GM23248 (cell line): ENCODE data around the gene DNAJC30. TPM values are rescaled to one million over a fixed set of nuclear protein-coding genes. Genes with fewer than 3 reads are reported as not detected.
A peak's percentile ranks its signal among the peaks of the same experiment; 100 is the strongest.

Experiments
- DNase-seq: peaks from one replicate; pipeline ENCODE4 v3.0.0-alpha.2; 2015
- H2AFZ ChIP-seq: fragments of 200-600 bp; sonication (generic); 2 replicates; pipeline ENCODE4 v1.6.1; 2016; ENCODE audit warnings: antibody characterized with exemption
- H3F3A ChIP-seq: fragments of 200-600 bp; sonication (generic); 2 replicates; pipeline ENCODE4 v1.6.1; 2016; ENCODE audit warnings: mild to moderate bottlenecking, antibody characterized with exemption, mixed run types; ENCODE audit not compliant: insufficient read depth
- H3K27ac ChIP-seq: fragments of 200-600 bp; sonication (generic); 2 replicates; pipeline ENCODE4 v1.5.1; 2016; ENCODE audit warnings: mild to moderate bottlenecking
- H3K27me3 ChIP-seq: fragments of 200-600 bp; sonication (generic); replicated peaks from 2 replicates; pipeline ENCODE4 v1.6.1; 2016; ENCODE audit warnings: mild to moderate bottlenecking; ENCODE audit not compliant: insufficient read depth
- H3K36me3 ChIP-seq: fragments of 200-600 bp; sonication (generic); 2 replicates; pipeline ENCODE4 v1.6.1; 2016; ENCODE audit warnings: low read depth, mild to moderate bottlenecking
- H3K4me1 ChIP-seq: fragments of 200-600 bp; sonication (generic); 2 replicates; pipeline ENCODE4 v1.6.1; 2016; ENCODE audit warnings: mild to moderate bottlenecking; ENCODE audit not compliant: insufficient read depth
- H3K4me2 ChIP-seq: fragments of 200-600 bp; sonication (generic); one replicate; pipeline ENCODE4 v1.6.1; 2016; ENCODE audit warnings: mild to moderate bottlenecking; ENCODE audit not compliant: unreplicated experiment
- H3K4me3 ChIP-seq: fragments of 200-600 bp; sonication (generic); 2 replicates; pipeline ENCODE4 v1.5.1; 2016; ENCODE audit warnings: mild to moderate bottlenecking
- H3K79me2 ChIP-seq: fragments of 200-600 bp; sonication (generic); 2 replicates; pipeline ENCODE4 v1.6.1; 2016; ENCODE audit warnings: mild to moderate bottlenecking; ENCODE audit not compliant: insufficient read depth
- H3K9ac ChIP-seq: fragments of 200-600 bp; sonication (generic); 2 replicates; pipeline ENCODE4 v1.6.1; 2016; ENCODE audit warnings: mild to moderate bottlenecking
- H3K9me2 ChIP-seq: fragments of 200-600 bp; sonication (generic); 2 replicates; pipeline ENCODE4 v1.6.1; 2016; ENCODE audit warnings: mixed run types, mild to moderate bottlenecking, moderate library complexity; ENCODE audit not compliant: insufficient read depth
- H3K9me3 ChIP-seq: fragments of 200-600 bp; sonication (generic); one replicate; pipeline ENCODE4 v1.6.1; 2017; ENCODE audit warnings: low read depth
- H4K20me1 ChIP-seq: fragments of 200-600 bp; sonication (generic); 2 replicates; pipeline ENCODE4 v1.6.0; 2016; ENCODE audit not compliant: insufficient read depth
- EZH2 ChIP-seq: fragments of 200-600 bp; sonication (generic); IDR thresholded peaks from 2 replicates; pipeline ENCODE4 v1.6.1; 2018; ENCODE audit warnings: antibody characterized with exemption, mild to moderate bottlenecking; ENCODE audit not compliant: insufficient read depth, poor library complexity, severe bottlenecking
- EZH2phosphoT487 ChIP-seq: fragments of 200-600 bp; sonication (generic); IDR thresholded peaks from 2 replicates; pipeline ENCODE4 v1.6.1; 2018; ENCODE audit warnings: antibody characterized with exemption, moderate library complexity, mild to moderate bottlenecking, low read depth; ENCODE audit not compliant: insufficient read depth
- WGBS, 2 experiments: methylation state at CpG; one replicate each; pipeline ENCODE4 v1.1.6; 2015 to 2017; ENCODE audit warnings: low lambda C conversion rate in 2 of 2, low coverage in 1 of 2; ENCODE audit errors: missing lambda C conversion rate in 2 of 2; 5-methylcytosine and 5-hydroxymethylcytosine counted together
- in situ Hi-C: fragments of 300-500 bp; cut with MboI; formaldehyde crosslinking; loops from 2 replicates; pipeline ENCODE4 v1.15.0; 2020
- polyA plus RNA-seq: library from polyadenylated mRNA; unstranded; fragments of >200 nt; fragmentation: Nextera tagmentation; extraction: Ambion mirVana; gene quantifications from 2 replicates; pipeline ENCODE4 v1.2.1, GENCODE V29; 2016
- total RNA-seq: library from RNA; depleted of rRNA; stranded (reverse); fragments of >200 nt; shearing (Covaris generic); gene quantifications from 2 replicates; pipeline ENCODE4 v1.2.3, GENCODE V29; 2014

The DNAJC30 gene
- total and polyA plus RNA-seq, 2 experiments from 2014 or later: 5.2 to 12.7 TPM

DNA sequence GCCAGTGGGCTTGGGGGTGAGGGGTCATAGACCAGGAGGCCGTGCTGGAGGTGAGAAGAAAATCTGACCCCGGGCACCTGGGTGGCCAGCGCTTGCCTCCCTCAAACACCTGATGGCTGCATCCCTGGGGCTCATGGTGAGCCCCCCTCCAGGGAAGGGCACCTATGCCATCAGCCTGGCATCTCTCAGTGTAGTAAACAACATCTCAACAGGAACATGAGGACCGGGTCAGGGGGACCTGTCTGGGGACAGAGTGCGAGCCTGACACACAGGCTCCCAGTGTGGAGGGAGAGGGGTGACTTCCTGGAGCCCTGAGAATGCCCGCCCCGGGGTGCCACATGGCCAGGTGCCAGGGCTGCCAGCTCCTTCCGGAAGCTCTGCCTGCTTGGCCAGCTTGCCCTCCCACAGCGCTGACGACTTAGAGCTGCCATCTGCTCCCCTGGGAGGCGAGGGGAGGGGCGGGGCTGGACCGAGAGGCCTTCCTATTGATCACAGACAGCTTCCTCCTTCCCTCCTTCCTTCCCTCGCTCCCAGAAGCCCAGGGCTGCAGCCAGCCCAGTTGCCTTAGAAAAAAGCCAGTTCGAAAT, 23.9 kb upstream of the DNAJC30 start:
- Histone ChIP-seq H3K9ac (no peak overlapping the region), H3K27ac (no peak overlapping the region), H4K20me1 (peaks cover 5% of the 10 kb centered on the region), H3K4me3 (no peak overlapping the region), H3K9me2 (no peaks in the 10 kb centered on the region), H3K4me1 (no peaks in the 10 kb centered on the region), H3K36me3 (peaks cover 5% of the 10 kb centered on the region; the same call in 1 of the 2 replicates), H2AFZ (no peak overlapping the region), H3F3A (no peaks in the 10 kb centered on the region), H3K79me2 (peaks cover 56% of the 10 kb centered on the region), H3K27me3 (no peaks in the 10 kb centered on the region), H3K9me3 (no peaks in the 10 kb centered on the region), H3K4me2 (no peak overlapping the region)
- 80 to 84% methylated on average over 15 of the region's 15 CpGs for WGBS, 2 experiments
- no peak for TF ChIP-seq EZH2
- TF ChIP-seq EZH2phosphoT487: no peak
- in situ Hi-C loops: no loop called here
- DNase-seq: no peak

GRCh38 chr7:73706126-73707044, 23.1 kb upstream of the DNAJC30 start:
- H3K79me2 ChIP-seq: peaks cover 49% of the 10 kb centered on the region
- H3K9ac ChIP-seq: no peak overlapping the region
- DNase-seq: peak; percentile 49
- H3K9me3 ChIP-seq: no peaks in the 10 kb centered on the region
- H3F3A ChIP-seq: no peaks in the 10 kb centered on the region
- in situ Hi-C loops: no loop called here
- no peaks in the 10 kb centered on the region for H3K9me2 ChIP-seq
- no peak overlapping the region for H3K27ac ChIP-seq
- H2AFZ ChIP-seq: no peak overlapping the region
- TF ChIP-seq EZH2phosphoT487: no peak
- no peak for TF ChIP-seq EZH2
- H3K27me3 ChIP-seq: no peaks in the 10 kb centered on the region
- peaks cover 5% of the 10 kb centered on the region for H4K20me1 ChIP-seq
- H3K36me3 ChIP-seq: peaks cover 8% of the 10 kb centered on the region; the same call in 1 of the 2 replicates
- no peak overlapping the region for H3K4me2 ChIP-seq
- no peak overlapping the region for H3K4me3 ChIP-seq
- WGBS, 2 experiments: 84 to 88% methylated on average over 21 to 25 of the region's 25 CpGs
- no peaks in the 10 kb centered on the region for H3K4me1 ChIP-seq

- H3K4me2 ChIP-seq: no peak overlapping the region
- no peaks in the 10 kb centered on the region for H3K9me3 ChIP-seq
- WGBS, 2 experiments: 96 to 99% methylated on average over 8 to 10 of the region's 10 CpGs
- in situ Hi-C loops: no loop called here
- TF ChIP-seq EZH2phosphoT487 (no peak), EZH2 (no peak)
- H3K4me3 ChIP-seq: no peak overlapping the region
- H3K4me1 ChIP-seq: no peaks in the 10 kb centered on the region
- DNase-seq: no peak
- no peak overlapping the region for H2AFZ ChIP-seq
- H4K20me1 ChIP-seq: no peaks in the 10 kb centered on the region
- H3K9me2 ChIP-seq: no peaks in the 10 kb centered on the region
- peaks cover 40% of the 10 kb centered on the region for H3K79me2 ChIP-seq
- H3F3A ChIP-seq: no peaks in the 10 kb centered on the region
- H3K27ac ChIP-seq: no peak overlapping the region
- peaks cover 8% of the 10 kb centered on the region; the same call in 1 of the 2 replicates for H3K36me3 ChIP-seq
- H3K9ac ChIP-seq: no peak overlapping the region
- no peaks in the 10 kb centered on the region for H3K27me3 ChIP-seq
Observed at GRCh38 chr7:73705551-73705920, 22.3 kb upstream of the DNAJC30 start.

DNA sequence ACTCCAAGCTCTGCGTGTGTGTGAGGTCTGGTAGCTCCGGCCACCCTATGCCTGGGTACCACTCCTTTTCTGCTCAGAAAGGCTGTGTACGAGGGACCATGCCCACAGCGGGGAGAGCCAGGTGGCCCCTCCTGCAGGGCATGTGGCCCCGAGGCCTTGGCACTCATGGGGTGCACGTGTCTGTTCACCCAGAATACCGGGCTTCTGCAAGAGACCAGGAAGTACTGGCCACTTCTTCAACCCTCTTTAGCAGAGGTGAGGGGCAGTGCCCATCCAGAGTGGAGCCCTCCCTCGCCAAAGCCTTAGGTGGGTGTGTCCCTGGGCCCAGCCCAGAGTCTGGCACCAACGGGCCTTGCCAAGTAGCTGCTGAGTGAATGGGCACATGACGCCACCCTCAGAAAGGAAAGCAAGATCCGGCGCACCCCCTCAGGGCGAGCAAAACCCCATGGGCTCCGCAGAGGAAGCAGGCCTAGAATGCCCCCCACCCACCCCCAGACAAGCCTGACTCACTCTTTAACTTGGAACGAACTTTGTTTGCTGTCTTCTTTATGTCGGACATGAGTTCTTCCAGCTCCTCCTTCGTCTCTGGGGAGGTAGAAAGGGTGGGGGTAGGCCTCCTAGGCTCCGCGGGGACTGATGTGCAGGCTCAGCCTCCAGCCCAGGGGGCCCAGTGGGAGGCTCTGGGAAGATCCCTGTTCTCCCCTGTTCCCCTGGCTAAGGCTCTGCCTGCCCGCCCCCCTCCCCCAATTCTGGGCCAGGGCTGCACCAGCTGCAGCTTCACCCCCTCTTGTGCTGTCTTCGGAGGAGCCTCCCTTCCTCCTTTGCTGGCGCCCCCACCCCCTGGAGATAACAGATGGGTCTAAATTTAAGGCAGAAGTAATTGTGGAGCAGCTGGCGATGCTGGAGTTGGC, 21.6 kb upstream of the DNAJC30 start:
- no peak for TF ChIP-seq EZH2phosphoT487
- TF ChIP-seq EZH2: no peak

More for the DNA sequence above, 21.6 kb upstream of the DNAJC30 start:
- H3K4me1 ChIP-seq: no peaks in the 10 kb centered on the region
- peaks cover 8% of the 10 kb centered on the region; the same call in 1 of the 2 replicates for H3K36me3 ChIP-seq
- no peaks in the 10 kb centered on the region for H3K9me2 ChIP-seq
- no peaks in the 10 kb centered on the region for H3K27me3 ChIP-seq
- peaks cover 34% of the 10 kb centered on the region for H3K79me2 ChIP-seq
- no peak overlapping the region for H3K4me3 ChIP-seq
- WGBS, 2 experiments: 80 to 82% methylated on average over 20 to 23 of the region's 23 CpGs
- no peaks in the 10 kb centered on the region for H3F3A ChIP-seq
- no peak overlapping the region for H2AFZ ChIP-seq
- H3K4me2 ChIP-seq: no peak overlapping the region
- no peaks in the 10 kb centered on the region for H4K20me1 ChIP-seq
- no peaks in the 10 kb centered on the region for H3K9me3 ChIP-seq
- H3K9ac ChIP-seq: no peak overlapping the region
- no peak overlapping the region for H3K27ac ChIP-seq
- DNase-seq: no peak
- in situ Hi-C loops: no loop called here
